D721Med (cell line): ENCODE measurements around the gene PRDM10.

Source experiments
- DNase-seq: peaks from one replicate; pipeline ENCODE4 v3.0.0; 2011; ENCODE audit warnings: low spot score; ENCODE audit not compliant: insufficient read length
- FAIRE-seq: peaks from 2 replicates; lab custom pipeline; 2011; peaks lifted over from hg19 to GRCh38; lab: Jason Lieb, UNC
- CTCF ChIP-seq: IDR thresholded peaks from 2 replicates; pipeline ENCODE4 v1.5.1; 2012; ENCODE audit warnings: mild to moderate bottlenecking, control low read depth; ENCODE audit not compliant: insufficient read depth; ENCODE audit errors: missing control alignments

The PRDM10 gene

GRCh38 chr11:130042093-130042591 is 39.5 kb upstream of the PRDM10 start:
- no peak for TF ChIP-seq CTCF
- FAIRE-seq (no peak), DNase-seq (no peak)

- no peak for DNase-seq
- no peak for TF ChIP-seq CTCF
These were observed 37.8 kb upstream of the PRDM10 start for GRCh38 chr11:130040281-130040940.

GRCh38 chr11:130037881-130038585 is 35.4 kb upstream of the PRDM10 start:
- DNase-seq (no peak), FAIRE-seq (no peak)
- TF ChIP-seq CTCF: no peak

More at GRCh38 chr11:130040281-130040940, 37.8 kb upstream of the PRDM10 start:
- no peak for FAIRE-seq

- no peak for TF ChIP-seq CTCF
- DNase-seq: no peak
- no peak for FAIRE-seq
These were observed 34.4 kb upstream of the PRDM10 start for GRCh38 chr11:130037058-130037457.

GRCh38 chr11:130034236-130034635 is 31.6 kb upstream of the PRDM10 start:
- no peak for TF ChIP-seq CTCF
- no peak for DNase-seq
- no peak for FAIRE-seq

- FAIRE-seq: no peak
- no peak for DNase-seq
- TF ChIP-seq CTCF: no peak
These were observed 30.3 kb upstream of the PRDM10 start for GRCh38 chr11:130032931-130033330.

GRCh38 chr11:130031945-130032344 is 29.3 kb upstream of the PRDM10 start:
- FAIRE-seq: no peak
- no peak for TF ChIP-seq CTCF
- DNase-seq: no peak
